Stimulated activated CD8-positive, alpha-beta memory T cell treated with anti-CD3 and anti-CD28 coated beads, Interleukin-15, amount 100 ng/mL, for 24 hours (primary cell): ENCODE results near the gene HACD2.

Source experiments
- DNase-seq: peaks from one replicate; pipeline ENCODE4 v3.0.0-alpha.2; 2020; ENCODE audit warnings: low read depth

The HACD2 gene

DNA sequence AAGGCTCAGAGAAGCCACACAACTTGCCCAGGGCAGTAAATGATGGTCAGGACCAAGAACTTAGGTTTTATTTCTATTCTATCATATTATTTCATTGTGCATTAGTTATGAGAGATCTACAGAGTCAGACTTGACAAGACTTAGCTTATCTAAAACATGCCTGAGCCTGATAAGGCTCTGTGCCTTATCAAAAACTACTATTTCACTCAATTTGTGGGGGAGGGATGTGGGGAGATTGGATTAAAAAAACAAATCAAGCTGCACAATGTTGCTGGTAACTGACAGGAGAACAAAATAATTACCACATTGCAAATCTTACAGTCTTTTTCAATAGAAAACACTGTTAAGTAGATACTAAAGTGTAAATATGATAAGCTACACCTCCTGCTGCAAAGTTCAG, 16.0 kb downstream of the HACD2 start:
- DNase-seq = no peak

DNA sequence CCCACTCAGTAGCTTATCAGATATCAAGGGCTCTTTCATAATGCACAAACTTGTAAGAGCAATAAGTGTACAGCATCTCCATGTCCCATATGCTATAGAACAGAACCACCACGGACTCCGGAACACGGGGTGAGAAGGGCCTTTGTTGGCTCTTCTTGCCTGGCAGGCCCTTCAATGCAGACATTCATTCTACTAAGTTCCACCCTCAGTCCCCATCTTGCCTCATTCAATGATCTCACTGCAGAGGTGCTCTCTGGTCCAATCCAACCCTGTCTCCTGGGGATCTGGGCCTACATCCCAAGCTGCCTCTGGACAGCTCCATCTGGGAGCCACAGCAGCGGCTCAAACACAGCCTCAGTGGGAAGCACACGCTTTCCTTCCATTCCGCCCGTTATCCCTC, 16.8 kb downstream of the HACD2 start:
- no peak for DNase-seq

DNA sequence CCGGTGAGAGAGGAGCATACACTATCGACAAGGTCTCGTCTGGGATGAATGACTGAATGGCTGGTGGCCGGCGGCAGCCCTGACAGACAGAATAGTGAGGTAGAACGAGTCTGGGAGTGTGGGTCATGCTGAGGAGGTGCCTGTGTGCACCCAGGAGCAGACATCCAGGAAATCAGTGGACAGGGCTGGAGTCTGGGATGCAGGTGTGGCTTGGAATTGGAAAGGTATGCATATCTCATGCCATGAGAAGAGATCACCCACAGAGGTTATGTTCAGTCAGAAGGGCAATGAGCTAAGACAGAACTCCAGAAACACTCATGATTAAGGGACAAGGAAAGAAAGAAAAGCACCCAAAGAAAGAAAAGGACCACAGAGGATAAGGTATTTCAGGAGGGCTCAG, 20.8 kb downstream of the HACD2 start:
- DNase-seq = no peak

DNA sequence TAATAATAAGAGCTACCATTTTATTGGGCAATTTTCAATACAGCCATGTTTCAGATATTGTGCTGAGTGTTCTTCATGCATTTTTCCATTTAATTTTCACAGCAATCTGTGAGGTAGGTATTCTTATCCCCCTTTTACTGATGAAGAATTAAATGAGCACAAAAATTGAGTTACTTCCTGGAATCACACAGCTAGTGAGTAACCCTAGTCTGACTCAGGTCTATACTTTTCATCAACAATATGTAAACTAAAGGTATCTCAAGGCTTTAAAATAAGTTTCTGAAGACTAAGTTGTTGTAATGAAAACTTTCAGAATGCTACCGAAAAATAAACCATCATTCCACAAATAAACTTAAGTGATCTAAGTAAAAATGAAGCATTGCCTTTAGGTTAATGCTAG, 22.3 kb downstream of the HACD2 start:
- no peak for DNase-seq

DNA sequence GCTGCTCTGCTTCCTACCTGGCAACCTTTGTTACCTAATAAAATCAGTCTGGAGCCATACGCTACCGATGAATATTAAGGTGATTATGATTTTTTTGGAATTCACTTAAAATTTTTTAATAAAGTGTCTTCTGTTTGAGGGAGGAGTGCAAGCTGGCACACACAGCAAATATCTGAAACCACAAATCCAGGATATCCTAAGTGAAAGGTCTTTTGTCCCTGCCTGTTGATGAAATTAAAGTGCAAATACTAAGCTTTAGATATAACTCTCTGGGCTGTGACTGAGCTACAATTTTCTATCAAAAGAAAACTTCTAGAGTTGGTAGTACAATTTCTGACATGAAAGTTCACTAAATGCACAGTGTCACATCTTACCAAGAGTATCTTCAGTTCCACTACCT, 23.7 kb downstream of the HACD2 start:
- DNase-seq = no peak

DNA sequence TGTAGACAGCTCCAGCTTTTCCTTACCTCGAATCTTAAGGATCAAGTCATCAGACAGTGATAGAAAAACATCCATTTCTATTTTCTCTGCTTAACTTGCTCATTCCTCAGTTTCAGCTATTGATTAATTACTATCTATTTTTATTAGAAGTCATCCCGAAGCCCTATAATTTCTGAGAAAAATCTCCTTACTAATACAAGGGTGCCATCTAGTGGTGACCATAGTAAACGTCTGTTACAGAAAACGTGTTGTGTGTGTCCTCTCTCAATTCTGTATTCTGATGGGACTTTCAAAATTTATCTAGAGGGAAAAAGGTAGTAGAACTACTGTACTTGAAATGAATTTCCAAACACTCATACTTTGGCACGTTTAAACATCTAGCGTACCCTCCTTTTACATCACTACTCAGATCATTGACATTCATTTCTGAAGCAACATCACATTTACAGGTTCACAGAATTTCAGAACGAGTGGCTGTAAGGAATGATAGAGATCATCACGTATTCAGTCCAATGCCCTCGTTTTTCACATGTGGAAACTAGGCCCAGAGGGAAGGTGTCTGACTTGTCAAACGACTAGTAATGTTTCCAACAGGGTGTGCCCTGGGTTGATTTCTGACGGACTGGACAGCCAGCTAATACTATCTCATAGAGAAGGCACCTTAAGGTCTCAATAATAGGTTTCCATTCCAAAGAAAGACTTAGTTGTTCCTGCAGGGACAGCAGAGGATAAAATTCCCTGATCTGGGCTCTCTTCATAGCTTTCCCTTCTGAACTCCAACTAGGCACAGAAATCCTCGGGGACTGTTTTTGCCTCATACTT, 25.6 kb downstream of the HACD2 start:
- DNase-seq = no peak

DNA sequence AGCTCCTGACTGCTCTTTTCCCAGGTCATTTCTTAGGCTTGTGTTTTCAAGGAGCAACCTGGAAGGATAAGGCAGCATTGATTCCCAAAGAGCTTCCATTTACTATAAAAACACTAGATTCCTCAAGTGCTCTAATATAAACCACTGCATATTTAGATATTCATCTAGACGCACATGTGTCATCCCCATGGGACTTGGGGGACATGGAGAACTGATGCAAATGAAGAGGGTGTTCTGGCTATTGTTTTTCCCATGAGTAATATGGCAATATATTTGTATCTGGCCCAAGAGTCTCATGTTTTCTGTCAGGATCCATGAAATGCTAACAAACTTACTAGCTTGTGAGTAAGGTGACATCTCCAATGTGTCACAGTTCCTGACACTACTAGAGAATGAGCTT, 31.3 kb downstream of the HACD2 start:
- DNase-seq = no peak

DNA sequence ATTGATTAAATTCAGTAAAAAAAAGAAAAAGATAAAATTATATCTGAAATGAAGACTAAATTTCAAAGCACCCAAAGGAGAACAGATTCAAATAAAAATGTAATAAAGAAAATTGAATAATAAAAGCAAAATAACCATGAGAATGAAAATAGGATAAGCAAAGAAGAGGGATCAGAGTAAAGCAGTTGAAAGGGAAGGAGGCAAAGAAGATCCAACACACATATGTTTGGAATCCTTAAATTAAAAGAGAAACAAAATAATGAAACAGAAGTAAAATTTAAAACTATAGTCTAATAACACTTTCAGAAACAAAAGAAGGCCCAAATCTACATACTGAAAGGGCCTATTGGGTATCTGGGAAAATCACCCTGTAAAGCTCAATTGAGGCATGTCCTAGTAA, 32.1 kb downstream of the HACD2 start:
- DNase-seq = no peak

DNA sequence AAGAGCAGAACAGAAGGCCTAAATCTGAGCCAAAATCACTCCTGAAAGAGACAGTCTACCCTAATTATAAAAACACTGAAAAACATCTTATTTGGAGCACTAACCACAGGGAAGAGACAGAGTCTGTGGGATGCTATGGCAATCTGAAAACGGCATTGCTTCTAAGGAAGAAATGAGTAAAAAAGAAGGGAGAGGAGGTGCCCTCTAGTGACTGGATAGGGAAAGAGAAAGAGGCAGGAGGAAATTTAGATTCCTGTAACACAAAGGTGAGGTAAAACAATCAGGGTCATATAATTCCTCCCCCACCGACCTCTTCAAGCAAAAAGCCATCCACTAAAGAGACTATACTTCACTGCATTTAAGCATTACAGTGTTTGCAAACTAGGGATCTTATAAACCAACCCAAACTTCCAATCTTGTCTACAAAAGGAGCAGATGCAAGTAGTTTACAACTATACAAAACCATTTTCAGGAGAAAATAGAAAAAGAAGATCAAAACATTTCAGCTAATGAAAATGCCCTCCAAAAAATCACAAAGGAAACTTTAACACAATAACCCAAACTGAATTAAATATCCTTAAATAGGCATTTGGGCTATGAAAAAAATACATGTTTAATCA, 32.6 kb downstream of the HACD2 start:
- DNase-seq = no peak

DNA sequence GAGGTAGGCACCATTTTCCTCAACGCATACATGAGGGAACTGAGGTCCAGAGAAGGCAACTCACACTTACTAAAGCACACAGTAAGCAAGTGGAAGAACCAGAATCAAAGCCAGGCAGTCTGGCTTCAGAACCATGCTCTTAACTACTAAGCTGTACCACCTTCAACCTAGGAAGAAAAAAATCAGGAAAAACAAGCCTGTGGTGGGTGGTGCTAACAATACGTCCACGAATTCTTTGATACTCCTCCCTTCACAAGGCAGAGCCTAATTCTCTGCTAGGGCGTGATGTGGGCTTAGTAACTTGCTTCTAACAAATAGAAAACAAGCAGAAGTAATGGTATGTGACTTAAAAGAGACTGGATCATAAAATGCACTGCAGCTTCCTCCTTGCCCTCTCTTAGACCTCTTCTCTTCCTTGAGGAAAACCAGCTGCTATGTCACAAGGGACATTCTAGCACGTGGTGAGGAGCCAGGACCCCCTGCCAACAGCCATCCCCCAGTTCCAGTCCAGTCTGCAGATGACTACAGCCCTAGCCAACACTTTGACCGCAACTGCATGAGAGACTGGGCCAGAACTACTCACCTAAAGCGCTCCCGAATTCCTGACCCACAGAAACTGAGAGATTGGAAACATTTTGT, 36.9 kb downstream of the HACD2 start:
- DNase-seq = no peak

DNA sequence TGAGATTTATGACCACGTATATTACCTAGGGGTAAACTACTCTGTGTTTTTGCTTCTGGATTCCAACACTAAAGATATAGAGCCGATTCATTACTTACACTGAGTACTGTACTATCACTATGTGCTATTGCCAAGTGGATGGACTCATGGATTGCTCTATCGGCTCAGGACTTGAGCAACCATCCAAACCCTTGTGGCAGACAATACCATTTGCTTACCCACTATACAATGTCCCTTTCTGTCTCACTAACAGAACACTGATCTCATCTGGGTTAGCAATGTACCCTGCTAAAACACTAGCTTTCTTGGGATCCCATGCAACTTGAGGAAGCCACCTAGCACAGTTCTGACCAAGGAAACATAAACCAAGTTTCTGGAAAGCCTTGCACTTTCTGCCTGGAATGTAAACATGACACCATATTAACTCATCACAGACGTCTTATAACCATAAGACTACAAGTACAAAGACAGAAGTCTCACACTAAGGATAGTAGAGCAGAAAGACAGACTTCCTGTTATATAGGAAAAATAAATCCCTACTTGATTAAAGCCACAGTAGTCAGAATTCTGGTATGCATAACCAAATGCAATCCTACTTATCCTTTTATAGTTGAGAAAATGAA, 38.6 kb downstream of the HACD2 start:
- DNase-seq = no peak

DNA sequence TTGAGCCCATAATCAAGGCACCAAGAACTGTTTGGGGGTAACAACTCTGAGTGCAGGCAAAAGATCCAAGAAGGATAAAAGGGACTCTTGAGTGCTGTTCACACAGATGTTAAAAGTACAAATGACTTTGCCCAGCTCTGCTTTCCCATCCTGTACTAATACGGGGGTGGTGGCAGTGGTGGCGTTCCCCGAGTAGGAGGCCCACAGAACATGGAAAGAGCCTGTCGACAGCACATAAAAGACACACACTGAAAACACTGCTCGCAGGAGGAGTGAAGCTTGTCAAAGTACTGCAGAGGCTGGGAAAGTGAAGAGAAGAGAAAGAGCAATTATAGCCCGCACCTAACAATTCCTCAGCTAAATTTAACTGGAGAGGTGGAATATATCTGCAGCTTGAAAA, 40.9 kb downstream of the HACD2 start:
- DNase-seq = no peak

DNA sequence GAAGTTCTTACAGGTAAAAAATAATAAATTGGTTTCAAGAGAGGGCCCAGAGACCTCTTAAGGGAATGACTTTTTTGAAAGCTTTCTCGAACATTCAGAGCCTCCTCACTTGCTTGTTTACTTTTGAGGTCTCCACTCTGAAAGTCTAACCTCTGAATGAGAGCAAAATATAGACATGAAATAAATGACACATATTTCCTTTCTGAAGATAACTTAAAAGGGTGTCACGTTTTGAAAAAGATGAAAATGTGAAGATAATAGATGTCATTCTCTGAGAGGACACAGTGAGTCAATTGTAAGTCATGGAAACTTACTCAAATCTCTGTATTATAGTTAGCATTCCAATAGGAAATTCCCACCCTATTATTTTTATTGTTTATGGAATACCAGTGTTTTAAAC, 44.6 kb downstream of the HACD2 start:
- no peak for DNase-seq

DNA sequence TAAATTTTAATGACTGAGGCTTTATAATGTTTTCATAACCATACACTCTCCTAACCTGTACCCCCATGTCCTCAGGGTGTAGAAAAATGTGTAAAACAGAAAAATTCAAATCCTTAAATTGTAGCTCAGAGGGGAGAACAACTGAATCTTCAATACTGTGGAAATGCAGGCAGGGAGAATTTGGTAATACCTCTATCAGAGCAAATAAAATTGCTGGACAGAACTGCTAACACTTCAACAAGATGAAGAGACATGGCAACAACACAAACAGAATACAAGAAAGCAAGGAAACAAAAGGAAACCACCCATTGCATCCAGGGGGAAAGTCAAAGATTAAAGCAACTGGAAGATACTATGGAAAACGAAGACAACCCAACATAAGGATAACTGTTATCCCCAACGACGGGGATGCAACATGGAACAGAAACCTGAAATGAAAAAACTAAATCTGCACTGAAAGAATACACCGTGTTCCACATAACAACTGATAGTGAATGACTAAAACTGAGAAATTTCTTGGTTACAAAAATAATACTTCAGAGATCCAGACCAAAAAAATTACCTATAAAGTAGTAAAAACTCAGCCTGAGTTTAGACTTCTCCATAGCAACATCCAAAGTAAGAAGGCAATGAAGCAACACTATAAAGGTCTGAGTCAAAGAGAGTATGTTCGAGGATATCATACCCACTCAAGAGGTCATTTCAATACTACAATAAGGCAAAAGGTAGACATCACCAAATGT, 48.5 kb downstream of the HACD2 start:
- DNase-seq = no peak

DNA sequence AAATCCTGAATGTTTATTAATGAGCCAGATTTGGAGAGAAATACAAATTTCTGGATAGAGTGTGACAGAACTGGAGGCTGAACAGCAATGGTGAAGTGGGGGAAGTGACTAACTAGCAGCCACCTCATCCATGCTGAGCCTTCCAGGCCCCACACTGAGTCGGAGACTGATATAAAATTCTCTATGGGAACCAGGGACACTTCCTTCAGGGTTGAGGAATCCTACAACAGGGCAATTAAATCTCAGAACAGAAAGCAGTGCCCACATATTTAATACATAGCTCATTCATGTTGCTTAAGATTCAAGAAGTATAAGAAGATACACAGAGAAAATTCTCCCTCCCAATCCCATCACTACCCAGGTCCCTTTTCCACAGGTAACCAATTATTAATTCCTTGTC, 49.3 kb downstream of the HACD2 start:
- DNase-seq = no peak

DNA sequence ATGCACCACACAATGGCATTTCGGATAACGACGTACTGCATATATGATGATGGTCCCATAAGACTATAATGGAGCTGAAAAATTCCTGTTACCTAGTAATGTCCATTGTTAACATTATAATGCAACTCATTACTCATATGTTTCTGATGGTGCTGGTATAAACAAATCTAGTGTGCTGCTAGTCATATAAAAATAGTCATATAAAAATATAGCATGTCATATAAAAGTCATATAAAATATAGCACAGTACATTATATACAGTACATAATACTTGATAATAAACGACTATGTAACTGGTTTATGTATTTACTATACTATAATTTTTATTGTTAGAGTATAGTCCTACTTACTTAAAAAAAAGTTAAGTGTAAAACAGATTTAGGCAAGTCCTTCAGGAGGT, 50.6 kb downstream of the HACD2 start:
- DNase-seq = no peak

DNA sequence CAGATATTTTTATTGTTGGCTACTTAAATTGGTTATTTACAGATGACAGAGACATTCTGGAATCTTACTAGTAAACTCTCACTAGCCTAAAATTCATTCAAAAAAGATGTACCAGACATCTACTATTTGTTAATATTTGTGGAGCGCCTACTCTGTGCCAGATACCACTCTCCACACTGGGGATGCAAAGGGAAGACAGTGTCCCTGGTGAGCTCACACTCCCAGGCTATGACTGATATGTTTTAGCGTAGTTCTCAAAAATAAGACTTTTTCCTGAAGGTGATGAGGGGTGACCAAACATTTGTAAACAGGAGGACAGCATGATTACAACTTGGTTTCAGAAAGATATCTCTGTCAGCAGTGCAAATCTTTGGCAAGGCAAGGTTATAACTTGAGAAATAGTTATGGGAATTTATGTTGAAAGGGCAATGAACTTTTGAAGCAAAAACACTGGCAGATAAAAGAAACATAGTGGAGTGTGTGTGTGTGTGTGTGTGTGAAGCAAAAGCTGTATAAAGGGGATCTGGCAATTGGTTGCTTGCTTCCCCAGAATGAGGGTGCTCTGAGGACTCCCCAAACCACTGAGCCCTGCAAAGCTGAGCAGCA, 51.2 kb downstream of the HACD2 start:
- DNase-seq = no peak

DNA sequence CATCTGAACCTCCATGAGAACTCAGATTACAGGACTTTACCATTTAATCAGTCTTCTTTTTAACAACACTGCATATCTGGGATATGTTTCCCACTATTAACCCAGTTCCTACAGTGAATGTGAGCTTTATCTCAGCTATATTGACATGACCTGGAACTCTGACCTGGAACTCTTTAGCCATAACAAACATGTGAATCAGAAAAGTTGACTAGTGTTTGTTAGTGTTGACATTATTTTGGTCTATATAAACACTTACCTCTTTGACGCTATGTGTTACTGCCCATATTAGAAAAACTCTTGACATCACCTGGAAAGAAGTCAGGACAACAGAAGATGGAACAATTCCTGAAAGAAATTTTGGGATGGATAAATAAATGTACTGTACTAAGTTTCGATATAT, 56.7 kb downstream of the HACD2 start:
- no peak for DNase-seq

DNA sequence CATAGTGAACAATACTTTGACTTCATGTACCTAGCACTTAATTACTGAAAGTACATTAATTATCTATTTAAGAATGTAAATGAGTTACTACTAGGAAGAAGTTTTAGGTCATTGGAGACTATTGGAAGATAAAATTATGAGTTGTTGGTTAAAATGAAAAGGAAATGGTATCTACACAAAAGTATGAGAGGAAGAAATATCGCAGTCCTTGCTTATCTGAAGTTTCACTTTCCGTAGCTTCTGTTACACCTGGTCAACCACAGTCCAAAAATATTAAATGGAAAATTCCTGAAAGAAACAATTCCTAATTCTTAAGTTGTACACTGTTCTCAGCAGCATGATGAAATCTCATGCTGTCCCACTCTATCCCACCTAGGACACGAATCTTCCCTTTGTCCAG, 57.8 kb downstream of the HACD2 start:
- DNase-seq = no peak

DNA sequence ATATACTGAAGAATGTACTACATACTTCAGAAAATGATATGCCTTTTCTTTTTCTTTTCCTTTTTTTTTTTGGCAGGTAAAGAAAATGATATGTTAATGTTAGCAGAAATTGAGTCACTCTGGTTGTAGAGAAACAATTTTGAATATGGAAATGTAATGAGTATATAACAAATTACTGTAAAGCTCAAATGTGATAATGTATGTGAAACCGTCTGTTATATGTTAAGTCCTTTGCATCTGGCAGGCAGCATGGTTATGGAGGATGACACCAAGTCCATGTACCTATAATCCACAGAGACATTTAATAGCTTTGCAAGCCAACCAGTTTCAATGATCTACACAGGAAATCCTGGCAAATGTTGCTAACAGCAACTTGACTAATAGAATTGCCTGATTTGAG, 58.4 kb downstream of the HACD2 start:
- DNase-seq = no peak

DNA sequence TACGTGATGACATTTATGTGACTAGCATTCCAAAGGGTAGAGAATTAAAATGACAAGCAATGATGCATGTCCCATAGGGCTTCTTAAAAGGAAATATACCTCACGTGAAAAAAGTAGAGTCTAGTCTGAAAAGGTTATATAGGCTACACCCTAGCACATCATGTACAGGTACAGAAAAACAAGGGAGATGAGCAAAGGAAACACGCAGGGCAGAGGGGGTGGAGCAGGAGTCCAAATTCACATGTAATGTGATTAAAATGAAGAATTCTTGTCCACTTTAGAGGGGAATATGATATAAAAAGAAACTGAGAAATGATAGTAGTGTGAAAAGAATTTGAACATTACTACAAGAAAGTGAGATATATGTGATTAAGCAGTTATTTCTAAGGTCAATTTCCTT, 59.4 kb downstream of the HACD2 start:
- no peak for DNase-seq

DNA sequence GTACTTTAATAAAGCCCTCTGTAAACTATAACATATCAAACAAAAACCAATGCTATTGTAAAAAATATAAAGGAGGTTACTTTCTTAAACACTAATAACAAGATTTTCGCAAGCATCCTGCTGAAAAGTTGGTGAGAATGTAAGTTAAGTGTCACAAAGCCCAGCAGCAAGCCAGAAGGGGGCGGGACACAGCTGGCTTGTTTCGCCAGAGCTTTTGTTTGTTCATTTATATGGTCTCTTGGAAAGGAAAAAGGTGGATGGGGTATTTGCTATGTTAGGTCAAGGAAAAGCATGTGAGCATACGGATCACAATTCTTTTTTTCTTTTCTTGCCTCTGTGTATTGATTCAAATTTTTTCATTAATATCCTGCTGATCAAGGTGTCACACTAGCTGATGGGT, 59.9 kb downstream of the HACD2 start:
- DNase-seq = no peak
